Left cardiac atrium (tissue), 4 donors: ENCODE results near the gene PBX4. TPM values are rescaled to one million over a fixed set of nuclear protein-coding genes. Genes with fewer than 3 reads are reported as not detected.
"Not testable (repeated sequence)": the region's sequence is repeated elsewhere in the genome, so short reads cannot be mapped to it uniquely, and the experiment has no call there.

Source experiments
- ATAC-seq, 2 donors: fragments of 200-7000 bp; cut with Tn5 transposase; one replicate each; pipeline ENCODE4 v1.9.1; 2020; ENCODE audit warnings: mild to moderate bottlenecking in 2 of 2, moderate library complexity in 2 of 2
- DNase-seq: peaks from one replicate; pipeline ENCODE4 v3.0.0-alpha.2; 2020
- intact Hi-C, 2 donors: fragments of 100-400 bp; cut with DNase I; formaldehyde crosslinking; loops; one replicate each; pipeline versions ENCODE4 v1.14.1 to v1.15.1; 2022 to 2023
- long read RNA-seq: library from polyadenylated mRNA; unstranded; transcript quantifications from one replicate; pipeline ENCODE4 v2.0.0, GENCODE V29; 2021
- total RNA-seq, 2 donors: library from RNA; stranded (reverse); fragmentation: NEBNext Ultra II Directional; extraction: Animal tissue kit (Norgen Biotek cat#: 25700); gene quantifications; one replicate each; pipeline ENCODE4 v1.2.1, GENCODE V29; 2021
- donor health status: DM: no; HTN: yes; CAD: no.
- donor health status: DM: no; HTN: yes; CAD: no; lungs with severe emphysema.
- donor health status: DM: yes; HTN: yes; CAD: no.
- donor health status: Dilated cardiomyopathy.

The PBX4 gene, protein sequence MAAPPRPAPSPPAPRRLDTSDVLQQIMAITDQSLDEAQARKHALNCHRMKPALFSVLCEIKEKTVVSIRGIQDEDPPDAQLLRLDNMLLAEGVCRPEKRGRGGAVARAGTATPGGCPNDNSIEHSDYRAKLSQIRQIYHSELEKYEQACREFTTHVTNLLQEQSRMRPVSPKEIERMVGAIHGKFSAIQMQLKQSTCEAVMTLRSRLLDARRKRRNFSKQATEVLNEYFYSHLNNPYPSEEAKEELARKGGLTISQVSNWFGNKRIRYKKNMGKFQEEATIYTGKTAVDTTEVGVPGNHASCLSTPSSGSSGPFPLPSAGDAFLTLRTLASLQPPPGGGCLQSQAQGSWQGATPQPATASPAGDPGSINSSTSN
- total RNA-seq, result under 1 TPM; 0.35 to 0.37 TPM
- long read RNA-seq, result 0 reads

- peak; percentile 94 for DNase-seq
- intact Hi-C loops, result no loop called here
- ATAC-seq, result peak; percentile 99
Measured at GRCh38 chr19:19618219-19619051, at the start of gene PBX4. PBX4 (minus strand) TSS chr19:19618687; CDS start chr19:19618629, 58 bp downstream.

- ATAC-seq, intact Hi-C loops, DNase-seq: not testable (repeated sequence)
Measured at GRCh38 chr19:19665420-19665948, 47.0 kb upstream of the PBX4 start.

- intact Hi-C loops, result no loop called here
- DNase-seq (peak; percentile 99), ATAC-seq (peak; percentile 96 to 97)
Measured at GRCh38 chr19:19663256-19664120, 45.0 kb upstream of the PBX4 start, which contains the start of gene ATP13A1. ATP13A1 (minus strand) TSS chr19:19663676; CDS start chr19:19663666, 10 bp downstream.

DNA sequence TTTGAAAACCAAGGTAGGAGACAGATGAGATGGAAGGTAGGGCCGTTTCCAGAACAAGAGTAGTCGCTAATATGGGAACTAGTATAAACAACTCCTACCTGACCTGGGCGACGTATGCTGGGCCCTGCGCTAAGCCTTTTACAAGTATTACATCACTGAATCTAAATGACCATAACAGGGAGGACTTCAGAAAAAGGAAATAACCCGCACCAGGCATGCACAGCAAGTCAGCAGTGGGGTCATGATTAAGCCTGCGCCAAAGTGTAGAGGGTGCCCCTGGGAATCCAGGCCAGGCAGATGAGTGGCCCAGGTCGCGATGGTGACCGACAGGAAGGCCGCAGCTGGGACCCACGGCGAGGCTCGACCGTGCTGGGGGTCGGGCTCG lies 44.4 kb upstream of the PBX4 start:
- intact Hi-C loops, result no loop called here
- no peak for ATAC-seq
- DNase-seq, result no peak

DNA sequence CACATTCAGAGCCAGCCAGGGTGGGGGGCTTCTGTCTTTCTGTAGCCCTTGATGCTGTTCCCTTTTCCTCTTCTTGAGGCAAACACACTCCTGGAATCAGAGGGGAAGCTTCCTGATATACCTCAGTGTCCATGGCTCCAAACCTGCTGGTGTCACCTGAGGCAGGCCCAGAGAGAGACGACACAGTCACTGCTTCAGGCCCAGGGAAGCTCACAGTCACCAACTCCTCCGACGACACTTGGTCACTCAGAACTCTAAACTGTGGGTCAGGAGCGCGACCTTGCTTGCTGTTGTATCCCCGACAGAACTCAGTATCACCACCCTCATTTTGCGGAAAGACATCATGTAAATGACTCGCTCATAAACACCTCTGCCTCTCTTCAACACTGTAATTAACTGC lies 43.9 kb upstream of the PBX4 start:
- DNase-seq (no peak), ATAC-seq (no peak)
- intact Hi-C loops, result no loop called here

DNA sequence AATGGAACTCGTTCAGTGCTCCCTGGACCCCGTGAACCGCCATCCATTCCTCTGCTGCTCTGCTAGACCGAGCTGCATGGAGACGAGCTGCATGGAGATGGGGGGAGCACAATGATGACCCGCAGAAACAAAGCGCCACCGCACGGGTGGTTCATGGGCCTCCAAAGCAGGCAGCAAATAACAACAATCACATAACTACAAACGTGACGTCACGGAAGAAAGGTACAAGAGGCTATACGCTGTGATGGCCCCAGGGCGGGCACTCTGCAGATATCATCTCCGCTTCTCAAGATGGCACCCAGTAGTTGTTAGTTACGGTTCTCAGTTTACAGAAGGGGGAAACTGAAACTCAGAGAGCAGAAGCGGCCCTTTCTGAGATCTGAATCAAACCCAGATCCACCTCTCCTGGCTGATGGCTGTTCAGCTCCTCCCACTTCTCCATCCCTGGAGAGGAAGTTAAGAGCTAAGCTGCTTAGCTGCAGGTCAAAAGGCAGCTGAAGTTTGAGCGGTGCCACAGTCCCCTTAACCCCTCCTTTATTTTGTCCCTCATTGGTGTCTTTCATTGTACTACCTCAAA lies 43.3 kb upstream of the PBX4 start:
- DNase-seq, result no peak
- ATAC-seq, result no peak
- intact Hi-C loops, result no loop called here

DNA sequence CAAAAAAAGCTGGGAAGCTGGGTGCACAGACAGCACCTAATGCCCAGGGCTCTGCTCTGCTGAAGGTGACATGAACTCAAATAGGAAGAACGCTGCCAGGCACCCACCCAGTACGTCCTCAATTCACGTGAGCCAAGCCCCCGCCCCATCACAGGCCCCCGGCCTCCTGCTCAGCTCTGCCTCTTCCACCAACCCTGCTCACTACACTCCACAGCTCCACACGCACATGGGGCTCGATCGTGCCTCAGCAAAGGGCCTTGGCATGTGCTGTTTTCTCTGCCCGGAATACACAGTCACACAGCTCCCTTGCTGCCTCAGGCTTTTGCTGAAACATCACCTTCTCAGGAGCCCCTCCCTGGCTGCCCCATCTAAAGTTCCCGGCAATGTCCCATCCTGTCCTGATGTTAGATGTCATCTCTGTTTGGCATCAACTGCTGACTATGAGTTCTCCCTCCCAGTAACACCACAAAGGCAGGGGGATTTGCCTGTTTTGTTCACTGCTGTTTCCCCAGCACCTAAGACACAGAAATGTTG lies 42.7 kb upstream of the PBX4 start:
- no peak for DNase-seq
- no peak for ATAC-seq
- intact Hi-C loops, result no loop called here

GRCh38 chr19:19659646-19660245 lies 41.3 kb upstream of the PBX4 start:
- DNase-seq (no peak), ATAC-seq (no peak)
- intact Hi-C loops, result no loop called here

GRCh38 chr19:19657397-19657783 lies 38.9 kb upstream of the PBX4 start:
- DNase-seq, result no peak
- intact Hi-C loops, result no loop called here
- no peak for ATAC-seq

DNA sequence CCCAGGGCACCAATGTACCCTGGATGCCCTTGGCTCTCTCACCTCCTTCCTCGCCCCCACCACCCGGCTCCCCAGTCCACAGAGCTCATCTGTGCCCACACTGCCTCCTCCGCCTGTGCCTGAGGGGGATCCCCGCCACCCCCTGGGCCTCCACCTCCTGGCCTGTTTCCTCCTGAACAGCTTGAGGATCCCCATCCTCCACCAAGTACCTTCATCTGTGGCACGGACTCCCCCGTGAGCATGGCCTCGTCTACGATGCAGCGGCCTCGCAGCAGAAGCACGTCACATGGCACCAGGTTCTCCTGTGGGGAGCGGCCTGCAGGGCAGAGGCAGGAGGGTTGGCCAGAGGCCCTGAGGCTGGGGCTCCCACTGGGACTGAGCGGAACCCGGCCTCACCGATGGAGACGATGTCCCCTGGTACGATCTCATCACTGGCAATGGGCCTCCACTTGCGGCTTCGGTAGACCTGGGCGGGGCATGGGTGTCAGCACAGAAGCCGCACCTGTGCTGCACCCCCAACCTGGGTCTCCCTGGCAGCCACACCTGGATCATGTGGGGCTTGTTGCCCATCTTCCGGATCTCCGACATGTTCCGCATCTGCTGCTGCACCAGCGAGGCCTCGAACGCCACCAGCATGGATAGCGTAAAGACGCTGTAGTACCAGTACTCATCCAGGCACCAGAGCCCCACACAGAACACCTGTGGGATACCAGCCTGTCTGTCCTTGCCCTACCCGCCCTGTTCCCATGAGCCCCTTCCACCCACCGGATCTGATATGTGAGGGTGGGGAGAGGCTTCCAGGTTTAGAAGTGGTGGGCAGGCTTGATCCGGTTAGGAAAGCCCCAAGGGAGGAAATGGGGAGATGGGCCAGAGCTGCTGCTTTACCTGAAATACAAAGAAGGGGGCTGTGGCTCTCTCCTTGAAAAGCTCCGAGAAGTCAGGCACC lies 38.2 kb upstream of the PBX4 start:
- ATAC-seq, result no peak
- intact Hi-C loops, result no loop called here
- DNase-seq, result no peak

DNA sequence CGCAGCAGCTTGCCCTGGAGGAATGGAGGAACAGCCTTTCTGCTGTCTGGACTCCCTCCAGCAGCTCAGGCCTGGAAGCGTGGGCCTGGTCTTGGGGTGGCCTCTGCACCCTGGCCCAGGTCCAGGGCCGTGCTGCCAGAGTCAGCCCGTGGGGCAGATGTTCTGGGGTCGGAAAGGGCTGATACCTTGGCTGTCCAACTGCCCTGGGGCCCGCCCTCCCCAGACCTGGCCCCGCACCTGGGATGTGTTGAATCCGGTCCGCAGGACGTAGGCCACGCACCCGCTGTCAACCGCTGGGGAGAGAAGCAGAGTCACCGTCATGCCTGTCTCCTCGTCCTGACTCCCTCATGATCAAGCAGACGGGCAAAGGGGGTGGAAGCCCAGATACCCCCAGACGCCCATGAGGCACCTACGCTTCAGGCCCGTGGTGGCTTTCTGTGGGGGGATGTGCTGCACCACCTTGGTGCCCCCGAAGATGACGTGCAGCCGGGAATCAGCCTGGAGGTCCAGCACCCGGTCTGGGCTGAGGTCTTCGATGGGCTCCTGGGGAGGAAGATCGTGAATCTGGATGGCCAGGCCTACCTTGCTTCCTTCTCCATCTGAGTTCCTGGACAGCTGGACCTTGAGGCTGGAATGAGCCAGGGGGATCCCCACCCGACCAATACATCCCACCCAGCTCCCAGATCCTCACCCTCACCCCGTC lies 37.3 kb upstream of the PBX4 start:
- ATAC-seq, result no peak
- DNase-seq, result no peak
- intact Hi-C loops, result no loop called here

DNA sequence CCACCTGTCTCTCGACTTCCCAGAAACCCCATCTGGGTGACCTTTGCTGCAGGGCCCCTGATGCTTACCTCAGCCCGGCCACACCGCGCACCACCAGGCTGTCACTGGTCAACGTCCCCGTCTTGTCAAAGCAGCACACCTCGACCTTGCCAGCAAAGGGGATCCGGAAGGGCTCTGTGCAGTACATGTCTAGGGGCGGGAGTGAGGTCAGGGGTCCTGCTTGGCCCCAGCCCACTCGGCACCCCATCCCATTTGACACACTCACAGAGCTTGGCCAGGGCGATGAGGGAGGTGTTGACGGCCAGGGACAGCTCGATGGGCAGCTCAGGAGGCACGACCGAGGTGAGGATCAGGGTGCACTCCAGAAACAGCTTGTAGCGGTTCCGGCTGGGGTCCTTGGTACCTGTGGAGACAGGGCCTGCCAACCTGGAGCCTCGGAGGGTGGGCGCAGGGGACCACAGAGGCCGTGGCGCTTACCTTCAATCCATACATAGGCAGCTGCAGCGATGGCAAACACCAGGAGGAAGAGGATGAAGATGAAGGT lies 36.6 kb upstream of the PBX4 start:
- DNase-seq (no peak), ATAC-seq (no peak)
- intact Hi-C loops, result no loop called here

GRCh38 chr19:19654441-19654840 lies 36.0 kb upstream of the PBX4 start:
- ATAC-seq, result no peak
- intact Hi-C loops, result no loop called here
- no peak for DNase-seq

GRCh38 chr19:19653597-19654147 lies 35.2 kb upstream of the PBX4 start:
- ATAC-seq (no peak), DNase-seq (no peak)
- intact Hi-C loops, result no loop called here

DNA sequence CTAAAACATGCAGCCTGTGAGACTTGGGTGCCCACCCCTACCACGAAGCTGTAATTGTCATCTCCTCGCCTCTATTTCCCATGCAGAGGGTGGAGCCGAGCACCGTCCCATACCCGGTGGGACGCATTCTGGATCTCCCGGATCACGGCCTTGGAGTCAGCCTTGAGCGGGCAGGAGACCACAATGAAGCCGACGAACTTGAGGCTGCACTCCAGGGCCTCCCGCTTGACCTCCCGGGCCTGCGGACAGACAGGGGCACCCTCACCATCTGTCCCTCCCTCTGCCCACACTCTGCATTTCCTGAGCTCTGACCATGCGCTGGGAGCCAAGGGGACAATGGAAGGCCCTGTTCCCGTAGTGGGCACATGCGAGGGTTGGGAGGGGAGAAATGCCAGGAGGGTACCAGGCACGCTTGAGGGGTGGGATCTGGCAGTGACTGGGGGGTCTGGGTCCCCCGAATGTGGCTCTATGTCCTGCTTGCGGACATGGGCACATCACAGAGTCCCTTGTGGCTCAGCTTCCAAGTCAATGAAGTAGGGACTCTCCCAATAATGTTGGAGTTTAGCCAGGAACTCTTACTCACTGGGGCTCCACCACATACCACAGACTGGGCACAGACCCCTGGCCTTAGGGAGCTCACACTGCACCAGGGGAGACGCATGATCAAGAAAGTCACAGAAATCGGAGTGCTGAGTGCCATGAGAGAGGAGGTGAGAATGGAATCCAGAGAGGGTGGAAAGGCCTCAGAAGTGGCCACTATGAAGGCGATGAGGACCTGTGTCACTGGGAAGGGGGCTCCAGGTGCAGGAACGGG lies 34.2 kb upstream of the PBX4 start:
- intact Hi-C loops, result no loop called here
- DNase-seq, result no peak
- no peak for ATAC-seq
